Measurements from ENCODE around the gene TRPC4.

The TRPC4 gene

DNA sequence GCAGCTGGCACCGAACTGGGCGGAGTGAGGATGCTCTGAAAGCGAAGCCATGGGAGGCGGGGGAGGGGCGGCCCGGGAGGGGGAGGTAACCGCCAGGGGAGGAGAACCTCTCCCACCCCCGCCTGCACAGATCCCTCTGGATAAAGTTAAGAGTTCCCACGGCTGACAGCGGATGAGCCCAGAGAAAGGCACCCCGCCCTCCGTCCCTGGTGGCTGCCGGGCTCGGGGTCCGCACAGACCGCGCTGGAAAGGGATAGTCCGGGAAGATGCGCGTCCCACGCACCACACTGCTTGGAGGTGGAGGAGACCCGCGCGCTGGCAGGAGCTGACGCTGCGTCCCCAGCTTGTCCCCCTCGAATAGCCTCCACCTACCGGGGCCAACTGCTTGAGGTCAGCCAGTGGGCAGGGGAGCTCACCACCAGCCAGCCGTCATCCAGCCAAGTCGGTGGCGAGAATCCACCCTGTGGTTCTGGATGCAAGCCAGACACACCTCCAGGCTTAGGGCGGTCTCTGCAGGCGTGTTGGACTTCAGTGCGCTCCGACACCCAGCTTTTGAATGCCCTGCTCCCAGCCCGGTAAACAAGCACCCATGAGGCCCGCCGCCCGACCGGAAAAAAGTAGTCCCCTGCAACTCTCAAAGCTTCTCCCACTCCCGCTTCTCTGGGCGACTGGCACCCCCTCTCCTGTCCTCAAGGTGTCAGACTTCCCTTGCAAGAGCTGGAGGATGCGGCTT, at the start of gene TRPC4:
Gene TRPC4 (minus strand): TSS at position 17 of the 733 bp plus-strand sequence. CDS start 86,439 bp downstream, outside the sequence.
- Histone ChIP-seq H3K27me3 (no peaks in the 10 kb centered on the region), H3K36me3 (no peaks in the 10 kb centered on the region), H3K27ac (peak within 1 kb of the TSS; percentile 55 to 72), H3K4me3 (peak within 1 kb of the TSS; percentile 74 to 75), H3K9me3 (no peaks in the 10 kb centered on the region), H3K4me1 (peaks cover 0 to 16% (median 7%) of the 10 kb centered on the region in 4 donors)
- TF ChIP-seq, protein P1, sequence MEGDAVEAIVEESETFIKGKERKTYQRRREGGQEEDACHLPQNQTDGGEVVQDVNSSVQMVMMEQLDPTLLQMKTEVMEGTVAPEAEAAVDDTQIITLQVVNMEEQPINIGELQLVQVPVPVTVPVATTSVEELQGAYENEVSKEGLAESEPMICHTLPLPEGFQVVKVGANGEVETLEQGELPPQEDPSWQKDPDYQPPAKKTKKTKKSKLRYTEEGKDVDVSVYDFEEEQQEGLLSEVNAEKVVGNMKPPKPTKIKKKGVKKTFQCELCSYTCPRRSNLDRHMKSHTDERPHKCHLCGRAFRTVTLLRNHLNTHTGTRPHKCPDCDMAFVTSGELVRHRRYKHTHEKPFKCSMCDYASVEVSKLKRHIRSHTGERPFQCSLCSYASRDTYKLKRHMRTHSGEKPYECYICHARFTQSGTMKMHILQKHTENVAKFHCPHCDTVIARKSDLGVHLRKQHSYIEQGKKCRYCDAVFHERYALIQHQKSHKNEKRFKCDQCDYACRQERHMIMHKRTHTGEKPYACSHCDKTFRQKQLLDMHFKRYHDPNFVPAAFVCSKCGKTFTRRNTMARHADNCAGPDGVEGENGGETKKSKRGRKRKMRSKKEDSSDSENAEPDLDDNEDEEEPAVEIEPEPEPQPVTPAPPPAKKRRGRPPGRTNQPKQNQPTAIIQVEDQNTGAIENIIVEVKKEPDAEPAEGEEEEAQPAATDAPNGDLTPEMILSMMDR (IDR thresholded peaks at IDR 0.05): peak; percentile 43 to 47
- DNase-seq: peak; percentile 30 to 81
- intact Hi-C loops (cut with DNase I; ENCODE audit: low total_unique reads): no loop called here

DNA sequence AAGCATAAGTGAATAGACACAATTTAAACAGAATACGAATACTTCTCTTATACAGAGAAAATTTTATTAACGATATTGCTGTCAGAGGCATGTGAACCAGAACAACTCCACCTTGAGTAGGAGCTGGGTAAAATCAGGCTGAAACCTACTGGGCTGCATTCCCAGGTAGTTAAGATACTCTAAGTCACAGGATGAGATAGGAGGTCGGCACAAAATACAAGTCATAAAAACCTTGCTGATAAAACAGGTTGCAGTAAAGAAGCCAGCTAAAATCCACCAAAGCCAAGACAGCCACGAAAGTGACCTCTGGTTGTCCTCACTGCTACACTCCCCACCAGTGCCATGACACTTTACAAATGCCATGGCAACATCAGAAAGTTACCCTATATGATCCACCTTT, 49.2 kb upstream of the TRPC4 start:
- Histone ChIP-seq H3K4me3 (no peak overlapping the region), H3K4me1 (no peaks in the 10 kb centered on the region), H3K27ac (no peak overlapping the region), H3K36me3 (no peaks in the 10 kb centered on the region), H3K27me3 (no peaks in the 10 kb centered on the region), H3K9me3 (no peaks in the 10 kb centered on the region)
- TF ChIP-seq, protein P1 (IDR thresholded peaks at IDR 0.05): no peak
- DNase-seq: no peak
- intact Hi-C loops (cut with DNase I; ENCODE audit: low total_unique reads): no loop called here

DNA sequence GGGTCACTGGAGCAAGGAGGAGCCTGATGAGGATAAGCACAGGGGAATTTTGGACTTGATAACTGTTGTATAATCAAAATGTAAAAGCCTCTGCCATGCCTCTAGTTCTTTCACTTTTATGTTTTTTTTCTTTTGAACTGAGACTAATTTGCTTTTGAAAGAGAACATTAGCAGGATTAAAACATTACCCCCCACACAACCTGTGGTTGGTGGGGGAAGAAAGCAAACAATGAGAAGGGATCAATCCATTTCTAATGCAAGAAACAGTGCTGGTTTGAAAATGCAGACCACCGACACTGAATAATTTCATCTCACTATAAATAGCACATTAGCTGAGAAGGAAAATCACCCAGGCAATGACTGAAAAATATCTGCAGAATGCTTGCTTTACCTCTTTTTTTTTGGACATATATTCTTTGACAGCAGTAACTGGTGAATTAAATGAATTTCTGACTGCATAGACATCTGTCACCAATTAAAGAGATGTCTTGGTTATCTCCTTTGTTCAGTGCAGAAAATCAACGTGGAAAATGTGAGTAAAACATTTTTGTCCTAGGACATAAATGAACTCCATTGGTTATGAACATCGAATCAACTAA, 48.6 kb upstream of the TRPC4 start:
- Histone ChIP-seq H3K27me3 (no peaks in the 10 kb centered on the region), H3K4me1 (no peaks in the 10 kb centered on the region), H3K27ac (no peak overlapping the region), H3K36me3 (no peaks in the 10 kb centered on the region), H3K4me3 (no peak overlapping the region), H3K9me3 (no peaks in the 10 kb centered on the region)
- TF ChIP-seq, protein P1 (IDR thresholded peaks at IDR 0.05): no peak
- no peak for DNase-seq
- intact Hi-C loops (cut with DNase I; ENCODE audit: low total_unique reads): no loop called here

DNA sequence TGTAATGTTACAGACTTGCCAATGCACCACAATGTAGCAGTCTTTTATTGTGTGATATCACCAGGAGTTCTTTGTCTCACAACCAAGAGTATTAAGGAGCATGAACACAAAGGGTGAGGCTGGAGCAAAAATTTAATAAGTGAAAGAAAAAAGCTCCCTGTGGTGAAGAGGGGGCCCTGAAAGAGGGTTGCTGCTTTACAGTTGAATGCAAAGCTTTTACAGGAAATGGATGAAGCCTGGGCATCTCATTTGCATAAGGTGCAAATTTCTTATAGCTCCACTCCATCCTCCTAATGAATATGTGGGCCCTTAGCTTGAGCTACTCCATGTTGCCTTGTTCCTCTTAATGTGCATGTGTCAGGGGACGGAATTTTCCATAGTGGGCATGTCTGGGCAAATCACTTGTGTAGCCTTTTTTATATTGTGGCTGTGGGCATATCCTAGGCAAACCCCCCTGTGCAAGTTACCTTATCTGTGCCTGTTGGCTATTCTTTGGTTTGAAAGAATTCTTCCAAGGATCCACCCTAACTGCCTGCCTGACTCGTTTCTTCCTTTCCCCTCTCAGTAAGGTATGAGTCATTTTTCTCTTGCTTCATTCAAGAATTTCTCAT, 45.3 kb upstream of the TRPC4 start:
- no peaks in the 10 kb centered on the region for H3K36me3 ChIP-seq
- H3K4me3 ChIP-seq: no peak overlapping the region
- H3K27me3 ChIP-seq: no peaks in the 10 kb centered on the region
- no peaks in the 10 kb centered on the region for H3K9me3 ChIP-seq
- TF ChIP-seq, protein P1 (IDR thresholded peaks at IDR 0.05): no peak
- no peak overlapping the region for H3K27ac ChIP-seq
- no peaks in the 10 kb centered on the region for H3K4me1 ChIP-seq
- DNase-seq: no peak
- intact Hi-C loops (cut with DNase I; ENCODE audit: low total_unique reads): no loop called here

DNA sequence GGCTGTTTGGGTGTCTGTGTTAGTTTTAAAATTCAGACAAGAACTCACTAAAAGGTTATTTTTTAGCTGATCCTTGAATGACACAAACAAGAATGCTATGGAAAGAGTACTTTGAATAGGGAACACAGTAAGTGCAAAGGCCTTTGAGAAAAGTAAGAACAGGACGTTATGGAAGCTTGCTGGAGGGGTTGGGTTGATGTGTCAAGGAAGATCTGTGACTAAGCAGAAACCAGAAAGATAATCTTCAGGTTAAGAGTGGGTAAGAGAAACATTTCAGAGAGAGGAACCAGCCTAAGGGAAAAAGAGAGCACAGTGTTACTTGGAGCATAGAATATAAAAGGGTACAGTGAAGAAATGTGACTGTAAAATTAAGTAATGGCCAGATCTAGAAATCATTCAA, 41.2 kb upstream of the TRPC4 start:
- H3K36me3 ChIP-seq: no peaks in the 10 kb centered on the region
- peaks cover 0 to 4% (median 0%) of the 10 kb centered on the region in 4 donors for H3K4me1 ChIP-seq
- TF ChIP-seq, protein P1 (IDR thresholded peaks at IDR 0.05): no peak
- no peak overlapping the region for H3K27ac ChIP-seq
- no peak overlapping the region for H3K4me3 ChIP-seq
- H3K9me3 ChIP-seq: no peaks in the 10 kb centered on the region
- H3K27me3 ChIP-seq: no peaks in the 10 kb centered on the region
- DNase-seq: no peak
- intact Hi-C loops (cut with DNase I; ENCODE audit: low total_unique reads): no loop called here
